ENCODE measurements around the gene ISY1.
"Not testable (repeated sequence)": the region's sequence is repeated elsewhere in the genome, so short reads cannot be mapped to it uniquely, and the experiment has no call there.

DNA sequence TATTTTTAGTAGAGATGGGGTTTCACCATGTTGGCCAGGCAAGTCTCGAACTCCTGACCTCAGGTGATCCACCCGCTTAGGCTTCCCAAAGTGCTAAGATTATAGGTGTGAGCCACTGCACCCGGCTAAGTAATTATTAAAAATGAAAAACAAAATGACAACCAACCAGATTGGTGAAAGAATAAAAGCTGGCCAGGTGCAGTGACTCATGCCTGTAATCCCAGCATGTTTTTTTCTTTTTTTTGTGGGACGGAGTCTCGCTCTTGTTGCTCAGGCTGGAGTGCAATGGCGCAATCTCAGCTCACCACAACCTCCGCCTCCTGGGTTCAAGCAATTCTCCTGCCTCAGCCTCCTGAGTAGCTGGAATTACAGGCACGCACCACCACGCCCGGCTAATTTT lies 24.6 kb downstream of the ISY1 start:
- TF ChIP-seq, protein P1, sequence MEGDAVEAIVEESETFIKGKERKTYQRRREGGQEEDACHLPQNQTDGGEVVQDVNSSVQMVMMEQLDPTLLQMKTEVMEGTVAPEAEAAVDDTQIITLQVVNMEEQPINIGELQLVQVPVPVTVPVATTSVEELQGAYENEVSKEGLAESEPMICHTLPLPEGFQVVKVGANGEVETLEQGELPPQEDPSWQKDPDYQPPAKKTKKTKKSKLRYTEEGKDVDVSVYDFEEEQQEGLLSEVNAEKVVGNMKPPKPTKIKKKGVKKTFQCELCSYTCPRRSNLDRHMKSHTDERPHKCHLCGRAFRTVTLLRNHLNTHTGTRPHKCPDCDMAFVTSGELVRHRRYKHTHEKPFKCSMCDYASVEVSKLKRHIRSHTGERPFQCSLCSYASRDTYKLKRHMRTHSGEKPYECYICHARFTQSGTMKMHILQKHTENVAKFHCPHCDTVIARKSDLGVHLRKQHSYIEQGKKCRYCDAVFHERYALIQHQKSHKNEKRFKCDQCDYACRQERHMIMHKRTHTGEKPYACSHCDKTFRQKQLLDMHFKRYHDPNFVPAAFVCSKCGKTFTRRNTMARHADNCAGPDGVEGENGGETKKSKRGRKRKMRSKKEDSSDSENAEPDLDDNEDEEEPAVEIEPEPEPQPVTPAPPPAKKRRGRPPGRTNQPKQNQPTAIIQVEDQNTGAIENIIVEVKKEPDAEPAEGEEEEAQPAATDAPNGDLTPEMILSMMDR (conservative IDR thresholded peaks at IDR 0.05) = not testable (repeated sequence)
- not testable (repeated sequence) for TF ChIP-seq EZH2 (IDR thresholded peaks at IDR 0.05; ENCODE audit: low read depth)
